Measurements from ENCODE around the gene MAX. TPM values are rescaled to one million over a fixed set of nuclear protein-coding genes. Genes with fewer than 3 reads are reported as not detected.

MAX gene
- total RNA-seq, 1 experiment from 2014 or later: 41.4 TPM

DNA sequence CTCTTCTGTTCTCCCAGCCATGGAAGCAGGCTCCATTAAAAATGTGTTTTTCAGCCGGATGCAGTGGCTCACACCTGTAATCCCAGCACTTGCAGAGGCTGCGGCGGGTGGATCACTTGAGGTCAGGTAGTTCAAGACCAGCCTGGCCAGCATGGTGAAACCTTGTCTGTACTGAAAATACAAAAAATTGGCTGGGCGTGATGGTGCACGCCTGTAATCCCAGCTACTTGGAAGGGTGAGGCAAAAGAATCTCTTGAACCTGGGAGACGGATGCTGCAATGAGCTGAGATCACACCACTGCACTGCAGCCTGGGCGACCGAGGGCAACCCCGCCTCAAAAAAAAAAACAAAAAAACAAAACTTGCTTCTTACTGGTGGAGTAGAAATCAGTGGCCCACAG is 75.8 kb downstream of the MAX start:
- H3K27ac ChIP-seq (ENCODE audit: low read length): no peak overlapping the region

DNA sequence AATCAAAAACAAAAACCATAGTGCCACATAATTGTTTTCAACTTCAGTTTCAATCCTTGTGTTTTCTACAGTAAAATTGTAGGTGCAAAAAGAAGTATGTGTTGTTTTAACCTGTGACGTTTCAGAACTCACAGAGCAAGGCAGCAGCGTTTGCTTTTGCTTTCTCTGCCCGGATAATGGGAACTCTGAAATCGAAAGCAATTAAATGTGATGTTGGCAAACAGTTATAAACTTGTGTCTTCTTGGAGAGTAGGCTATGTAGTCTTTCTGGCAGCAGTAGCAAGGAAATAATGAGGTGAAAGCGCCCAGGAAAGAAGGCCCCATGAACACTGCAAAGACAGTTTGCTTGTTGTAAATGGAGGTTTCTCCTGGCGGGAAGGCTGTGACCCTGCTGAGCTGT is 76.5 kb downstream of the MAX start:
- CTCF ChIA-PET: no interaction called here
- DNase-seq (ENCODE audit: low read depth, low spot score) (no peak), ATAC-seq (no peak)
- no TSS peak for BruUV-seq (replicated peaks)
- in situ Hi-C loops (cut with HindIII; ENCODE audit: low pct_unique_long_range_greater_than_20kb, low sequenced_read_pairs): no loop called here
- peaks cover 4% of the 10 kb centered on the region; the same call in 1 of the 2 replicates for H3K36me3 ChIP-seq (ENCODE audit: control insufficient read depth, insufficient read depth, low read length)
- H3K27ac ChIP-seq (ENCODE audit: low read length): no peak overlapping the region
- intact Hi-C loops (cut with micrococcal nuclease; ENCODE audit: unreplicated experiment): no loop called here
- H3K4me3 ChIP-seq (ENCODE audit: low read depth in 2 of 2, low read length in 2 of 2): no peak overlapping the region
- H3K4me1 ChIP-seq (ENCODE audit: control insufficient read depth, insufficient read depth, low read length): no peaks in the 10 kb centered on the region
- POLR2A ChIA-PET: no interaction called here
- H3K9me3 ChIP-seq (ENCODE audit: control insufficient read depth, insufficient read depth, low read depth, low read length): no peaks in the 10 kb centered on the region
- TF ChIP-seq, protein P1, sequence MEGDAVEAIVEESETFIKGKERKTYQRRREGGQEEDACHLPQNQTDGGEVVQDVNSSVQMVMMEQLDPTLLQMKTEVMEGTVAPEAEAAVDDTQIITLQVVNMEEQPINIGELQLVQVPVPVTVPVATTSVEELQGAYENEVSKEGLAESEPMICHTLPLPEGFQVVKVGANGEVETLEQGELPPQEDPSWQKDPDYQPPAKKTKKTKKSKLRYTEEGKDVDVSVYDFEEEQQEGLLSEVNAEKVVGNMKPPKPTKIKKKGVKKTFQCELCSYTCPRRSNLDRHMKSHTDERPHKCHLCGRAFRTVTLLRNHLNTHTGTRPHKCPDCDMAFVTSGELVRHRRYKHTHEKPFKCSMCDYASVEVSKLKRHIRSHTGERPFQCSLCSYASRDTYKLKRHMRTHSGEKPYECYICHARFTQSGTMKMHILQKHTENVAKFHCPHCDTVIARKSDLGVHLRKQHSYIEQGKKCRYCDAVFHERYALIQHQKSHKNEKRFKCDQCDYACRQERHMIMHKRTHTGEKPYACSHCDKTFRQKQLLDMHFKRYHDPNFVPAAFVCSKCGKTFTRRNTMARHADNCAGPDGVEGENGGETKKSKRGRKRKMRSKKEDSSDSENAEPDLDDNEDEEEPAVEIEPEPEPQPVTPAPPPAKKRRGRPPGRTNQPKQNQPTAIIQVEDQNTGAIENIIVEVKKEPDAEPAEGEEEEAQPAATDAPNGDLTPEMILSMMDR (IDR thresholded peaks at IDR 0.05): no peak
- no peak for TF ChIP-seq SIN3A (IDR thresholded peaks at IDR 0.05; ENCODE audit: borderline replicate concordance, insufficient read depth, low read depth, low read length)
- TF ChIP-seq POLR2AphosphoS5 (IDR thresholded peaks at IDR 0.05; ENCODE audit: low read depth, low read length): no peak
- TF ChIP-seq, protein P2, sequence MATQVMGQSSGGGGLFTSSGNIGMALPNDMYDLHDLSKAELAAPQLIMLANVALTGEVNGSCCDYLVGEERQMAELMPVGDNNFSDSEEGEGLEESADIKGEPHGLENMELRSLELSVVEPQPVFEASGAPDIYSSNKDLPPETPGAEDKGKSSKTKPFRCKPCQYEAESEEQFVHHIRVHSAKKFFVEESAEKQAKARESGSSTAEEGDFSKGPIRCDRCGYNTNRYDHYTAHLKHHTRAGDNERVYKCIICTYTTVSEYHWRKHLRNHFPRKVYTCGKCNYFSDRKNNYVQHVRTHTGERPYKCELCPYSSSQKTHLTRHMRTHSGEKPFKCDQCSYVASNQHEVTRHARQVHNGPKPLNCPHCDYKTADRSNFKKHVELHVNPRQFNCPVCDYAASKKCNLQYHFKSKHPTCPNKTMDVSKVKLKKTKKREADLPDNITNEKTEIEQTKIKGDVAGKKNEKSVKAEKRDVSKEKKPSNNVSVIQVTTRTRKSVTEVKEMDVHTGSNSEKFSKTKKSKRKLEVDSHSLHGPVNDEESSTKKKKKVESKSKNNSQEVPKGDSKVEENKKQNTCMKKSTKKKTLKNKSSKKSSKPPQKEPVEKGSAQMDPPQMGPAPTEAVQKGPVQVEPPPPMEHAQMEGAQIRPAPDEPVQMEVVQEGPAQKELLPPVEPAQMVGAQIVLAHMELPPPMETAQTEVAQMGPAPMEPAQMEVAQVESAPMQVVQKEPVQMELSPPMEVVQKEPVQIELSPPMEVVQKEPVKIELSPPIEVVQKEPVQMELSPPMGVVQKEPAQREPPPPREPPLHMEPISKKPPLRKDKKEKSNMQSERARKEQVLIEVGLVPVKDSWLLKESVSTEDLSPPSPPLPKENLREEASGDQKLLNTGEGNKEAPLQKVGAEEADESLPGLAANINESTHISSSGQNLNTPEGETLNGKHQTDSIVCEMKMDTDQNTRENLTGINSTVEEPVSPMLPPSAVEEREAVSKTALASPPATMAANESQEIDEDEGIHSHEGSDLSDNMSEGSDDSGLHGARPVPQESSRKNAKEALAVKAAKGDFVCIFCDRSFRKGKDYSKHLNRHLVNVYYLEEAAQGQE (IDR thresholded peaks at IDR 0.05; ENCODE audit: insufficient read depth in 1 of 2, low read depth in 2 of 2, low read length in 1 of 2): no peak
- TF ChIP-seq TCF7L2 (IDR thresholded peaks at IDR 0.05; ENCODE audit: low read depth, low read length): no peak
- no peaks in the 10 kb centered on the region for H3K27me3 ChIP-seq (ENCODE audit: control insufficient read depth, insufficient read depth, low read length)

More for the DNA sequence above, 75.8 kb downstream of the MAX start:
- intact Hi-C loops (cut with micrococcal nuclease; ENCODE audit: unreplicated experiment): no loop called here
- ChIA-PET CTCF (no interaction called here), POLR2A (no interaction called here)
- Histone ChIP-seq H3K4me1 (ENCODE audit: control insufficient read depth, insufficient read depth, low read length) (no peaks in the 10 kb centered on the region), H3K27me3 (ENCODE audit: control insufficient read depth, insufficient read depth, low read length) (no peaks in the 10 kb centered on the region), H3K36me3 (ENCODE audit: control insufficient read depth, insufficient read depth, low read length) (peaks cover 4% of the 10 kb centered on the region; the same call in 1 of the 2 replicates), H3K4me3 (ENCODE audit: low read depth in 2 of 2, low read length in 2 of 2) (no peak overlapping the region), H3K9me3 (ENCODE audit: control insufficient read depth, insufficient read depth, low read depth, low read length) (no peaks in the 10 kb centered on the region)
- no peak for DNase-seq (ENCODE audit: low read depth, low spot score)
- no TSS peak for BruUV-seq (replicated peaks)
- no peak for TF ChIP-seq TCF7L2 (IDR thresholded peaks at IDR 0.05; ENCODE audit: low read depth, low read length)
- no peak for TF ChIP-seq SIN3A (IDR thresholded peaks at IDR 0.05; ENCODE audit: borderline replicate concordance, insufficient read depth, low read depth, low read length)
- in situ Hi-C loops (cut with HindIII; ENCODE audit: low pct_unique_long_range_greater_than_20kb, low sequenced_read_pairs): no loop called here
- no peak for ATAC-seq

Small RNA genes within 50 kb of the gene (microRNA-seq; reads per million reads assigned to microRNA genes)
- gene MIR4706 (ENCODE audit: unreplicated experiment): 1.9 reads per million

Other genes with a start within 250 kb of the MAX start
- gene SPTB, start 222.6 kb downstream of the MAX start, total RNA-seq (2021; ENCODE audit: unreplicated experiment): 0.13 TPM
- gene CHURC1, start 188.1 kb downstream of the MAX start, total RNA-seq (2021; ENCODE audit: unreplicated experiment): 55.6 TPM
- gene GPX2, start 159.8 kb downstream of the MAX start, total RNA-seq (2021; ENCODE audit: unreplicated experiment): 0.15 TPM
- gene RAB15, start 130.2 kb downstream of the MAX start, total RNA-seq (2021; ENCODE audit: unreplicated experiment): 6.0 TPM
- 13.3 TPM for gene FNTB, start 115.6 kb downstream of the MAX start, total RNA-seq (2021; ENCODE audit: unreplicated experiment)